ENCODE measurements around the gene PRSS36. TPM values are rescaled to one million over a fixed set of nuclear protein-coding genes. Genes with fewer than 3 reads are reported as not detected.

Gene PRSS36
- total RNA-seq, 1 experiment from 2014 or later = 0.41 TPM

- H3K4me1 ChIP-seq (ENCODE audit: insufficient read depth, low read length, poor library complexity, severe bottlenecking) = peaks cover 15% of the 10 kb centered on the region
- H3K36me3 ChIP-seq (ENCODE audit: insufficient read depth, low read length, poor library complexity, severe bottlenecking) = peaks cover 100% of the 10 kb centered on the region
- CTCF ChIA-PET = no interaction called here
- no peak for TF ChIP-seq EZH2 (IDR thresholded peaks at IDR 0.05; ENCODE audit: borderline replicate concordance, low read depth, low read length, poor library complexity, severe bottlenecking)
- no peak for TF ChIP-seq CTCF (conservative IDR thresholded peaks at IDR 0.05; ENCODE audit: low read depth, low read length)
- BruUV-seq (replicated peaks) = no TSS peak
- no peak overlapping the region for H3K27ac ChIP-seq (ENCODE audit: low read depth, low read length, poor library complexity, severe bottlenecking)
- no peak for DNase-seq (ENCODE audit: low spot score)
- intact Hi-C loops (cut with micrococcal nuclease; ENCODE audit: unreplicated experiment) = no loop called here
- no peaks in the 10 kb centered on the region for H3K27me3 ChIP-seq (replicated peaks; ENCODE audit: insufficient read depth, low read depth, low read length, poor library complexity)
- POLR2A ChIA-PET (ENCODE audit: low non-redundant PET) = interaction anchor here (0.7 kb wide), 1 partner anchor 281 kb away, joined by 3 read pairs; no protein-coding TSS in a partner anchor
- no peak overlapping the region for H3K4me3 ChIP-seq (ENCODE audit: low read depth, low read length, poor library complexity, severe bottlenecking)
- H3K9me3 ChIP-seq (ENCODE audit: low read depth, low read length, poor library complexity, severe bottlenecking) = no peaks in the 10 kb centered on the region
These were observed 37.9 kb upstream of the PRSS36 start for GRCh38 chr16:31187808-31188189.

GRCh38 chr16:31186930-31187807 lies 37.3 kb upstream of the PRSS36 start:
- intact Hi-C loops (cut with micrococcal nuclease; ENCODE audit: unreplicated experiment) = no loop called here
- TF ChIP-seq CTCF (conservative IDR thresholded peaks at IDR 0.05; ENCODE audit: low read depth, low read length) = no peak
- no peak for TF ChIP-seq EZH2 (IDR thresholded peaks at IDR 0.05; ENCODE audit: borderline replicate concordance, low read depth, low read length, poor library complexity, severe bottlenecking)
- H3K9me3 ChIP-seq (ENCODE audit: low read depth, low read length, poor library complexity, severe bottlenecking) = no peaks in the 10 kb centered on the region
- H3K4me1 ChIP-seq (ENCODE audit: insufficient read depth, low read length, poor library complexity, severe bottlenecking) = peaks cover 18% of the 10 kb centered on the region
- BruUV-seq (replicated peaks) = no TSS peak
- no peaks in the 10 kb centered on the region for H3K27me3 ChIP-seq (replicated peaks; ENCODE audit: insufficient read depth, low read depth, low read length, poor library complexity)
- H3K4me3 ChIP-seq (ENCODE audit: low read depth, low read length, poor library complexity, severe bottlenecking) = no peak overlapping the region
- H3K36me3 ChIP-seq (ENCODE audit: insufficient read depth, low read length, poor library complexity, severe bottlenecking) = peaks cover 100% of the 10 kb centered on the region
- ChIA-PET POLR2A (ENCODE audit: low non-redundant PET) (interaction anchor here (0.7 kb wide), 1 partner anchor 282 kb away, joined by 3 read pairs; no protein-coding TSS in a partner anchor), CTCF (no interaction called here)
- DNase-seq (ENCODE audit: low spot score) = no peak
- H3K27ac ChIP-seq (ENCODE audit: low read depth, low read length, poor library complexity, severe bottlenecking) = no peak overlapping the region

GRCh38 chr16:31186176-31186575 lies 36.3 kb upstream of the PRSS36 start:
- intact Hi-C loops (cut with micrococcal nuclease; ENCODE audit: unreplicated experiment) = no loop called here
- Histone ChIP-seq H3K4me1 (ENCODE audit: insufficient read depth, low read length, poor library complexity, severe bottlenecking) (peaks cover 18% of the 10 kb centered on the region), H3K36me3 (ENCODE audit: insufficient read depth, low read length, poor library complexity, severe bottlenecking) (peaks cover 100% of the 10 kb centered on the region), H3K27ac (ENCODE audit: low read depth, low read length, poor library complexity, severe bottlenecking) (no peak overlapping the region), H3K4me3 (ENCODE audit: low read depth, low read length, poor library complexity, severe bottlenecking) (no peak overlapping the region), H3K27me3 (replicated peaks; ENCODE audit: insufficient read depth, low read depth, low read length, poor library complexity) (no peaks in the 10 kb centered on the region), H3K9me3 (ENCODE audit: low read depth, low read length, poor library complexity, severe bottlenecking) (no peaks in the 10 kb centered on the region)
- DNase-seq (ENCODE audit: low spot score) = no peak
- POLR2A ChIA-PET (ENCODE audit: low non-redundant PET) = interaction anchor here (0.6 to 0.7 kb wide), 2 partner anchors 29 to 203 kb away, joined by 3 to 7 read pairs; no protein-coding TSS in a partner anchor
- TF ChIP-seq EZH2 (IDR thresholded peaks at IDR 0.05; ENCODE audit: borderline replicate concordance, low read depth, low read length, poor library complexity, severe bottlenecking) (no peak), CTCF (conservative IDR thresholded peaks at IDR 0.05; ENCODE audit: low read depth, low read length) (no peak)
- no TSS peak for BruUV-seq (replicated peaks)
- CTCF ChIA-PET = no interaction called here

Measured in A673 (cell line).